HG03097 (cell line): Measurements from ENCODE around the gene NKX1-1.

Experiments used
- ATAC-seq: cut with Tn5 transposase; IDR thresholded peaks from one replicate; pipeline ENCODE4 v1.9.1; 2021; ENCODE audit not compliant: unreplicated experiment, low FRiP score

The NKX1-1 gene

DNA sequence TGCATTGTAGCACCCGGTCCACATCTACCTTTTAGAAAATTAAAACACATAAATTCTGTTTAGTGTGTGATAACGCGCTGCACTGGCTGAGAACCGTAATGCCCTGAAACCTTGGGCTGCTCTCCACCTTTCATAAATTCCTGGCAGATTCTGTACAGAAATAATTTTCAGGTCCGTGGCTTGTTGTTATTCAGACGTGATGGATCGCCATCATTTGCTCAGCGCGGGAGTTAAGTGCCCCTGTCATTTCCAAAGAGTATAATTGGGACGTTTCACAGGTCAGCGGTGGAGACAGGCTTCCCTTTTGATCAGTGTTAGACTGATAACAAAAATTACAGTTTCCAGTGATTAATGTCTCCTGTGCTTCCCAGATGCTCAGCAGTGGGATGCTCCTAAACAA is 42.7 kb downstream of the NKX1-1 start:
- no peak for ATAC-seq

DNA sequence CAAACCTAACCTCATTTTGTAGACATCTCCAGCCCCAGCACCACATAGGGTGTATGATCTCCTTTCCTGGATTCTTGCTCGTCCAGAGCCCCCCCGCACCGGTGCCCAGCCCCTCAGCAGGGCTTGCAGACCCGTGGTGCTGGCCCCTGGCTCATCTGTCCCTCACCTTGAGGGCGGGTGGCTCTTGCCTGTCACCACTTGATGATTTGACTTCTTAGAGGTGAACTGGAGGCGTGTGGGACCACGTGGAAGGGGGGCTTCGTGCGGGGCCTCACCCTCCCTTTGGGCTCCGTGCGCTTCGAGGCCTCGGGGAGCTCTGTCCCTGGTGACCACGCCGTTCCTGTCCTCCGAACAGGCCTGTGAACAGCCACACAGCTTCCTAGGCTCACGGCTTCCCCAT is 43.7 kb downstream of the NKX1-1 start:
- no peak for ATAC-seq

- no peak for ATAC-seq
These were observed 44.2 kb downstream of the NKX1-1 start for GRCh38 chr4:1362046-1362445.

DNA sequence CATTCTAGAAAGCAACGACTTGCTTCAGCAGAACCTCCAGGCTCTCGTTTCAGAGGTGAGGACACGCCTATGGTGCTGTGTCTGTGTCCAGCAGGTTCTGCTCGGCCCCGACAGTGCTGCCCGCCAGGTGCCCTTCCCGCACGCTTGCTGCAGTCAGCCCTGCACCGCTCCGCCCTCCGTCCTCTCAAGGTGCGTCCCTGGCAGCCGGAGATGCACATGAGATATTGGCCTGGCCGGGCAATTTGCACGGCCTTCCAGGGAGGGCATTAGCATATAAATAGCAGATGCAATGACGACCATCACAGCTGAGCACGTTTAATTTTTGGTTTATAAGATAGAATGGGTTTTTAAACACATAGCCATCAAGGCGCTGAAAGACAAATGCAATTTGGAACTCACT is 44.8 kb downstream of the NKX1-1 start:
- ATAC-seq, result no peak

DNA sequence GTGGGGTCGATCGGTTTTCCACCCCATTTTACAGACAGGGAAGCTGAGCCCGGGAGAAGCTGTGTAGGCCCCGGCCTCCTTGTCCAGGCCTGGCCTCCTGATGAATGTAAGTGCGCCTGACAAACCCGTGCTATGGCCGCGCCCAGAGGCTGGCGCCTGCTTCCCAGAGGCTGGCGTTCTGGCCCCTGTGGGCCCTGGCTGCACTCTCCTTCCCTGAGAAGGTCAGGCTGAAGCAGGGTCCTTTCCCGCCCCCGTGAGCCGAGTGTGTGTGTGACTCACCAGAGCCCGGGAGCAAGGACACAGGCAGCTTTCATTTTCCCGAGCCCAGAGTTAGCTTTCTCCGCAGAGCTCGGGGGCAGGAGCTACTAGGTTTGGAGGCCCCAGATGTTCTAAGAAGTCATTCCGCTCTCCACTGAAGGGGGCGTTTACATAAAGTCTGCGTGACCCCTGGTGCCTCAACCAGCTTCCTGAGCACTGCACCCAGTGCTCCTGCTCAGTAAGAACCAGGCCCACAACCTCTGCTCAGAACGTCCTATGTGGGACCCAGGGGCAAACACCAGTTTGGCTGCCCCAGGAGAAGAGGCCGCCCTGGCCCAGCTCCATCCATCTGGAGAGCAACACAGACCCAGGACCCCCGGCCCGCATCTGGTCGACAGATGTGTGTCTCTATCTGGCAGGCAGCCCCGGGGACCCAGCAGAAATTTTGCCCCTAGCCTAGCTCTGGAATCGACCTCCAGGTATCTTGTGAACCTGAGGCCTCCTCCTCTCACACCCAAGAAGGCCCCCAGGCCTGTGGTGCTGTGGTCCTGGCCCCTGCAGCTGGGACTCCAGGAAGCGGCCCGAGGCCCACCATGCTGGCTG is 45.6 kb downstream of the NKX1-1 start:
- ATAC-seq, result no peak

DNA sequence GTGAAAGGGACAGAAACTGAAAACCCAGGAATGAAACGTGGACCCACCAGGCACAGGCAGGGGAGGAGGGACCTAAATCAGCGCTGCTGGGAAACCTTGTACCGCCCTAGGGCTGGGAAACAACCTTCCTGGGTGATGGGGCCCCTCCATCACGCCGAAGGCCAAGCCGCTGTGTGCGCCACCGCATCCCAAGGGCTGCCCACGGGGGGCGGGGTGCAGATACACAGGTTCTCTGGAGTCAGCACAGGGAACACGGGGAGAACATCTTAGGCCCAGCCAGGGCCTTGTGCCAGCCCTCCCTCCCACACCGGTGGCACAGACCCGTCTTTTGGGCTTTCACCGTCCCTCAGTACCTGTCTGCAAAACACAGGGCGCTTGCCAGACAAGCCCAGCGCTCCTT is 46.3 kb downstream of the NKX1-1 start:
- ATAC-seq, result no peak

- no peak for ATAC-seq
These were observed 47.1 kb downstream of the NKX1-1 start for GRCh38 chr4:1359144-1359501.

- no peak for ATAC-seq
These were observed 47.7 kb downstream of the NKX1-1 start for GRCh38 chr4:1358421-1359143.

DNA sequence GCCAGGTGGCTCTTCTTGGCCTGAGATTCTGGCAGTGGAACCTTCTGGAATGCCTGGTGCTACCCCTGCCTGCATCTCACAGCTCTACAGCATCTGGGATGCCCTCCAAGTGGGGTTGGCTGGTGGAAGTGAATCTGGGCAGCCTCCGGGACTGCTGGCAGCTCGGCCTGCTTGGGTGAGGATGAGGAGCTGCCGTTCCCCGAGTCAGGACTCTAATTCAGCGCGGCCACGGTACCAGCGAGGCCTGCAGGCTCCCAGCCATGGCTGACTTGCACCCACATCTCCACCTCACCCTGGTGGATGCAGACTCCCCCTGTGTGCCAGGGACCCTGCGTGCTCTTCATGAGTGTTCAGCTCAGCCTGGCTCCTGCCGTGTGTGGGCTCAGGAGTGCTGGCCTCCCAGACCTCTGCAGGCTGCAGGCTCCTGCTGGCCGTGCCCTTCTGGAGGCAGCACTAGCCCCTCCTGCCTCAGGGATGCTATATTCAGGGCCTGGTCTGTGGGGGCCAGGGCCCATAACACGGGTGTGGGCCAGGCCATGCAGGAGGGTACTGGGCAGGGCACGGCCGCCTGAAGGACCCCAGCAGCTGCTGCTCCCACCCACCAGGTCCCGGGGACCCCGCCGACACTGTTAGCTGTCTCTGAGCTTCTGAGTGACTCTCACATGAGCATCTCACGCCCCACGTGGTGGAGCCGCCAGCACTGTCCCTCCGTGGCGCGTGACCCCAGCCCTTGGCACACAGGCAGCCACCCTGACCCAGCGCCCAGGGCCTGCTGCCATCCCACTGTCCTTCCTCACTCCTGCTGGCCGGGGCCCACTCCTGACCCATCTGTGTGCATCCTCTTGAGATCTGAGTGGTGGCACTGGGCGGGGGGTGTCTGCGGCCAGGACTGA is 48.6 kb downstream of the NKX1-1 start:
- no peak for ATAC-seq

- ATAC-seq, result no peak
These were observed 49.9 kb downstream of the NKX1-1 start for GRCh38 chr4:1356181-1356998.

- ATAC-seq, result no peak
These were observed 50.9 kb downstream of the NKX1-1 start for GRCh38 chr4:1355378-1355777.

GRCh38 chr4:1354983-1355275 is 51.3 kb downstream of the NKX1-1 start:
- ATAC-seq, result no peak

- ATAC-seq, result no peak
These were observed 51.9 kb downstream of the NKX1-1 start for GRCh38 chr4:1354136-1354982.

- no peak for ATAC-seq
These were observed 52.8 kb downstream of the NKX1-1 start for GRCh38 chr4:1353186-1354055.
